HG02884 (cell line): Measurements from ENCODE around the gene SMIM35.

Source experiments
- ATAC-seq: cut with Tn5 transposase; IDR thresholded peaks from one replicate; pipeline ENCODE4 v1.9.1; 2021; ENCODE audit warnings: mild to moderate bottlenecking, moderate library complexity; ENCODE audit not compliant: unreplicated experiment

Gene SMIM35

GRCh38 chr11:117969160-117969991 is 117.4 kb downstream of the SMIM35 start:
- no peak for ATAC-seq

- no peak for ATAC-seq
Observed at GRCh38 chr11:117966908-117967307, 119.9 kb downstream of the SMIM35 start.

GRCh38 chr11:117962826-117963225 is 123.9 kb downstream of the SMIM35 start:
- no peak for ATAC-seq

GRCh38 chr11:117961896-117962295 is 124.9 kb downstream of the SMIM35 start:
- ATAC-seq: no peak

- ATAC-seq: no peak
Observed at GRCh38 chr11:117960406-117960805, 126.4 kb downstream of the SMIM35 start.

GRCh38 chr11:117959438-117960149 is 127.2 kb downstream of the SMIM35 start:
- ATAC-seq: no peak

GRCh38 chr11:117958949-117959348 is 127.8 kb downstream of the SMIM35 start:
- no peak for ATAC-seq
